SH-SY5Y (cell line): ENCODE data around the gene CEPT1.

Source experiments
- GATA2 ChIP-seq: IDR thresholded peaks from 2 replicates; pipeline ENCODE4 v1.6.1; 2011; ENCODE audit warnings: mild to moderate bottlenecking, low read depth, low read length
- GATA3 ChIP-seq: IDR thresholded peaks from 2 replicates; pipeline ENCODE4 v1.6.1; 2011; ENCODE audit warnings: low read depth, mild to moderate bottlenecking, low read length, moderate library complexity

DNA sequence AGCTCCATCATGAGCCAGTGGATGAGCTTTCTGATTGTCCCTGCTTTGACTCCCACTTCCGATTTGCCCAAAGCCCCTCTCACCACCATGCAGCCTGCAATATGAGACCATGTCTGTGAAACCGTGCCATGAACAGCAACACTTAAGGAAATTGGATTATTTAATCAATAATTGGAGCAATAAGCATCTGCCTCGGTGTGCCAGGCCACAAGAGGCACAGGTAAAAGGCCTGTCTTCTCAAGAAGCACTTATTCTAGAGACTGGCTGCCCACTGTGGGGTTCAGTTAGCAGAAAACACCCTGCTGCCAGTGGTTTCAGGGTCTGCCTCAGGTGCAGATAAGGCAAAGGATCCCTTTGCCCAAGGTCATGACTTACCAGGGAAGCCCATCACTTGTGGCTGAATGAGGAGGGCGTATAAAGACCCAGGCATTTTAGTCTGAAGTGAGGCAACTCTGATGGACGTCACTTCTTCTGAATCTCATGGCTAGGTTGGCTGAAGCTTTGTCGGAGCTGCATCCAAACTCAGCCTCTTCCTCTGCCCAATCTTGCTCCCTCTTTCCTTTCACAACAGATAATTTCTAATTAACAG lies 80.4 kb downstream of the CEPT1 start:
- TF ChIP-seq GATA2 (no peak), GATA3 (no peak)
